GM10847 (cell line): ENCODE measurements around the gene ANAPC4.

Experiments
- POLR2A ChIP-seq: IDR thresholded peaks from 2 replicates; pipeline ENCODE4 v1.6.1; 2011; ENCODE audit not compliant: insufficient read length; ENCODE audit errors: extremely low read depth

The ANAPC4 gene

DNA sequence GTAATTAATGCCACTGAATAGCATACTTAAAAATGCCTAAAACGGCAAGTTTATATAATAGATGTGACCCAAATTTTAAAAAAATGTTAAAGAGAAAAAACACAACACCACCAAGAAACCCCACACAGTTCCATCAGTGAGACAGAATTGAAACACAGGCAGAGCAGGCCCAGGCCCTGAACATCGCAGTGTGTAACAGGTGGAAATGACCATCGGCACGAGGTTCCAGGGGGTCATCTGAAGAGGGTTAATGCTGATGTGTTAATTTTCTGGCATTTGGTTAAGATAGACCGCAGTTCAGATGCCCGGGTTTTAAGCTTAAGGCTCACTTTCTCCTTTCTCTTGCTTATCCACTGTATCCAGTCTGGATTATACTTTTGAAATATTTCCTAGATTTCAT is 66.8 kb downstream of the ANAPC4 start:
- no peak for TF ChIP-seq POLR2A

DNA sequence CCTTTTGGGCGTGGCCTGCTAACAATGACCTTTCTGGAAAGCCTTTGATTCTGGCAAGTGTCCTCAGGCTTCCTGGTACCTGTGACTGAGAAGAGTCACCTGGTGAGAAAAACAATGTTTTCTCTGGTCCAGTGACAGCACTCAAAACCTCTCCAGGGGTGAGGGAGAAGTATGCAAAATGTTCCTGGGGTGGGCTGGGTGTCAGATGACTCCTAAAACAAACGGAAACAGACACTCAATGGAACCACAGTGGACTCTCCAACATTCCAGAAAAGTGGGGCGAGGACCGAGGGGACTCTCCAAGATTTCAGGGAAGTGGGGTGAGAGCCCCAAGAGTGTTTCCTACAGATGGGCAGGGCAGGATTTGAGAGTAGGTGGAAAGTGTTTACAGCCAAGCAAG is 69.5 kb downstream of the ANAPC4 start:
- no peak for TF ChIP-seq POLR2A

DNA sequence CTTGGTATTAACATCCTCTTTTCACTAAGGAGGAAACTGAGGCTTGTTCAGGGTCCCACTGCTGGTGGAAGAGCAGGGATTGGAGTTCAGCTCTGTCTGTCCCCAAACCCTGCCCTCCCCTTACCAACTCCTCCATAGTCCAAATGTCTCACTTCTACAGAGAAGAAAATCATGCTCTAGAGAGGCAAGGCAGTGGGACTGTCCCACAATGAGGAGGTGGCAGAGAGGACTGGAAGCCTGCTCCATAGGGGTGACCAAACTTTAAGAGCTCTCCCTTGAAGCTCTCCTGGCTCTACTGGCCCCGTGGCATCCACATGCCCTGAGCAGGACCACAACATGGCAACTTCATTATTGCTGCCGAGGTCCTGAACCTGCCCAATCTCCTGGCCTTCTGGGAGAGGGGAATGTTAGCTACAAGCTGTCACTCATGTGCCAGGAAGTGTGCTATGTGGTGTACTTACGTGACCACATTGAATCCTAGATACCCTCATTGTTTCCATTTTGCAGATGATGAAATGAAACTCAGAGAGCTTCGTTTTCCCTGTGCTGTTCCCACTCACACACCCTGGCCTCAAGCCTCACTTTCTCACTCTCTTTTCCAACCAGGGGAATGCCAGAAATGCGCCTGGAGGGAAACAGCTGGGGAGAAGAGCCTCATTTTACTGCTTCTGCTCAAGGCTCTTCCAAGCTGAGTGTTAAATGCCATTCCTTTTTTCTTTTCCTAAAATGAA is 71.5 kb downstream of the ANAPC4 start:
- no peak for TF ChIP-seq POLR2A

DNA sequence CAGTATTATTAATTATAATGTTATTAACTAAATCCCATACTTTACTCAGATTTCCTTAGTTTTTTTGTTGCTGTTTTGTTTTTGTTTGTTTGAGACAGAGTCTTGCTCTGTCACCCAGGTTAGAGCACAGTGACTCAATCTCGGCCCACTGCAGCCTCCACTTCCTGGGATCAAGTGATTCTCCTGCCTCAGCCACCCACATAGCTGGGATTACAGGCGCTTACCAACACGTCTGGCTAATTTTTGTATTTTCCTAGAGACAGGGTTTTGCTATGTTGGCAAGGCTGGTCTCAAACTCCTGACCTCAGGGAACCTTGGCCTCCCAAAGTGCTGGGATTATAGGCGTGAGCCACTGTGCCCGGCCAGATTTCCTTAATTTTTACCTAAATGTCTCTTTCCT is 72.2 kb downstream of the ANAPC4 start:
- no peak for TF ChIP-seq POLR2A

- no peak for TF ChIP-seq POLR2A
Observed at GRCh38 chr4:25449688-25450087, 72.6 kb downstream of the ANAPC4 start.

GRCh38 chr4:25450491-25450901 is 73.4 kb downstream of the ANAPC4 start:
- no peak for TF ChIP-seq POLR2A

GRCh38 chr4:25451676-25452075 is 74.6 kb downstream of the ANAPC4 start:
- no peak for TF ChIP-seq POLR2A

- no peak for TF ChIP-seq POLR2A
Observed at GRCh38 chr4:25452081-25452480, 75.0 kb downstream of the ANAPC4 start.

GRCh38 chr4:25454476-25454875 is 77.4 kb downstream of the ANAPC4 start:
- no peak for TF ChIP-seq POLR2A

GRCh38 chr4:25457053-25457715 is 80.1 kb downstream of the ANAPC4 start:
- no peak for TF ChIP-seq POLR2A

- TF ChIP-seq POLR2A = no peak
Observed at GRCh38 chr4:25466966-25467697, 90.1 kb downstream of the ANAPC4 start.

DNA sequence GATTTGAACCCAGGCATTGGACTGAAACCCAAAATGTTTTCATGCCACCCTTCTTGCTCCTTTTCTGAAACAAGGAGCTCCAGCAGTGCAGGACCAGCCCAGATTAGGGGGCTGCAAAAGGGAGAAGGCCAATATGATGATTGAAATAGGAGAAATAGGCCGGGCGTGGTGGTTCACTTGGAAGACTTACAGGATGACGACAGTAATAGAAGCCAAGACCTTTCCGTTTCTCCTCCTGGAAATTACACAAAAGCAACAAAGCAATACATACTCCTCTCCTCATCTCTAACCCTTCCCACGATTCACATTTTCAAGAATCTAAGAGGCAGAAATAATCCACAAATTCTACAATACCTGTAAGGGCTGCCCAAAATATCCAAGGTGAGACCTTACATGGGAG is 90.8 kb downstream of the ANAPC4 start:
- no peak for TF ChIP-seq POLR2A
